AG04450 (cell line): ENCODE data around the gene ABTB1. TPM values are rescaled to one million over a fixed set of nuclear protein-coding genes. Genes with fewer than 3 reads are reported as not detected.

ENCODE experiments used
- CTCF ChIA-PET: fragments of 300-600, 350-600 bp; formaldehyde crosslinking; extraction: SDS; loops from one replicate; lab custom pipeline; 2022; ENCODE audit warnings: antibody characterized with exemption, inconsistent platforms; lab: Charles Lee
- POLR2A ChIA-PET: fragments of 350-600 bp; formaldehyde crosslinking; extraction: SDS; loops from one replicate; lab custom pipeline; 2021; ENCODE audit warnings: antibody characterized with exemption, inconsistent platforms; lab: Yijun Ruan, JAX
- DNase-seq: peaks from one replicate; pipeline ENCODE4 v3.0.0-alpha.2; 2011; ENCODE audit warnings: low read depth, low spot score
- H3K27ac ChIP-seq: one replicate; pipeline ENCODE4 v1.5.1; 2012; ENCODE audit warnings: low read depth, low read length, control low read depth
- H3K27me3 ChIP-seq: one replicate; pipeline ENCODE4 v1.6.0; 2012; ENCODE audit warnings: low read length; ENCODE audit not compliant: control insufficient read depth, insufficient read depth
- H3K4me3 ChIP-seq: 2 replicates; pipeline ENCODE4 v1.5.1; 2011; ENCODE audit warnings: mild to moderate bottlenecking, low read depth, low read length, control low read depth
- H3K9me3 ChIP-seq: 2 replicates; pipeline ENCODE4 v1.5.1; 2012; ENCODE audit warnings: low read length; ENCODE audit not compliant: control insufficient read depth, insufficient read depth
- CTCF ChIP-seq: IDR thresholded peaks from 2 replicates; pipeline ENCODE4 v1.5.1; 2011; ENCODE audit warnings: low read depth, low read length, control low read depth, inconsistent platforms
- polyA plus RNA-seq: library from polyadenylated mRNA; depleted of rRNA; stranded (reverse); fragments of >200 nt; gene quantifications from 2 replicates; pipeline ENCODE4 v1.2.3, GENCODE V29; 2011

The ABTB1 gene
- polyA plus RNA-seq, 1 experiment = 15.5 TPM

DNA sequence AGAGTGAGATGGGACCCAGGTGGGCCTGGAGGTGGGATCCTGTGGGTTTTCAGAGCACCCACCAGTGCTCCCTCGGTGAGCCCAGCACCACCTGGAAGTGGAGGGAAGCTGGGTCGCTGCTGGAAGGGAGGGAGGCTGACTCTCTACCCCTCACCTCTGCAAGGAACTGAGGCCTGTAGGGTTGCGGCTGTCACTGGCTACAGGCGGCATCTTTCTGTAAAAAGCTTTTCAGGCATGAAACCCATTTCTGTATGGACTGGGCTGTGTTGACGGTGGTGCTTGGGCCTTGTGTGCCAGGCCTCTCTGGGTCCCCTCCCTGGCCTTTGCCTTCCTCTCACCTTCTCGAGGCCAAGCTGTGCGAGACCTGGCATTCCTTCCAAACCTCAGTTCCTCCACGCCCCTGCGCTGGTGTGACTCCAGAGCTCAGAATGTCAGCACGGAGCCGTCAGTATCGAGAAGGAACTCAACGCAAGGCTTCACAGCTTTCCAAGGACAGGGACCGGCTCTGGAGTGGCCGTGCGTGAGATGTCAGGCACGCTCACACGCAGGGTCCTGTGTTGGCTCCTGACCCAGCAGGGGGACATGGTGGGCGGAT lies 16.6 kb downstream of the ABTB1 start:
- ChIA-PET POLR2A (interaction anchor here (0.6 to 1.9 kb wide), 3 partner anchors 8 to 114 kb away, joined by 4 to 11 read pairs (median 8); no protein-coding TSS in a partner anchor), CTCF (interaction anchor here (0.6 to 2.6 kb wide), 8 partner anchors 10 to 282 kb away, joined by 3 to 8 read pairs (median 4); no protein-coding TSS in a partner anchor)
- no peak overlapping the region for H3K4me3 ChIP-seq
- no peak for DNase-seq
- H3K27ac ChIP-seq = peak overlapping the region; percentile 93
- H3K27me3 ChIP-seq = no peaks in the 10 kb centered on the region
- no peaks in the 10 kb centered on the region; the same call in 1 of the 2 replicates for H3K9me3 ChIP-seq
- no peak for TF ChIP-seq CTCF

- H3K27ac ChIP-seq = peak overlapping the region; percentile 93
- no peak overlapping the region for H3K4me3 ChIP-seq
- no peaks in the 10 kb centered on the region; the same call in 1 of the 2 replicates for H3K9me3 ChIP-seq
- no peak for TF ChIP-seq CTCF
- no peaks in the 10 kb centered on the region for H3K27me3 ChIP-seq
- DNase-seq = no peak
- CTCF ChIA-PET = interaction anchor here (1.0 to 2.6 kb wide), 8 partner anchors 10 to 365 kb away, joined by 3 to 8 read pairs (median 5); no protein-coding TSS in a partner anchor
- POLR2A ChIA-PET = interaction anchor here (0.6 to 1.9 kb wide), 3 partner anchors 9 to 115 kb away, joined by 4 to 11 read pairs (median 8); no protein-coding TSS in a partner anchor
These were observed 17.4 kb downstream of the ABTB1 start for GRCh38 chr3:127690106-127690505.

- Histone ChIP-seq H3K27ac (peak overlapping the region; percentile 93), H3K27me3 (no peaks in the 10 kb centered on the region), H3K4me3 (no peak overlapping the region), H3K9me3 (no peaks in the 10 kb centered on the region; the same call in 1 of the 2 replicates)
- ChIA-PET POLR2A (interaction anchor here (1.0 to 1.9 kb wide), 2 partner anchors 10 to 100 kb away, joined by 3 to 8 read pairs; no protein-coding TSS in a partner anchor), CTCF (interaction anchor here (0.6 to 2.6 kb wide), 12 partner anchors 13 to 364 kb away, joined by 3 to 13 read pairs (median 5); partner anchors contain the start of gene MGLL)
- TF ChIP-seq CTCF = peak; percentile 77
- no peak for DNase-seq
These were observed 18.2 kb downstream of the ABTB1 start for GRCh38 chr3:127690823-127691452.

DNA sequence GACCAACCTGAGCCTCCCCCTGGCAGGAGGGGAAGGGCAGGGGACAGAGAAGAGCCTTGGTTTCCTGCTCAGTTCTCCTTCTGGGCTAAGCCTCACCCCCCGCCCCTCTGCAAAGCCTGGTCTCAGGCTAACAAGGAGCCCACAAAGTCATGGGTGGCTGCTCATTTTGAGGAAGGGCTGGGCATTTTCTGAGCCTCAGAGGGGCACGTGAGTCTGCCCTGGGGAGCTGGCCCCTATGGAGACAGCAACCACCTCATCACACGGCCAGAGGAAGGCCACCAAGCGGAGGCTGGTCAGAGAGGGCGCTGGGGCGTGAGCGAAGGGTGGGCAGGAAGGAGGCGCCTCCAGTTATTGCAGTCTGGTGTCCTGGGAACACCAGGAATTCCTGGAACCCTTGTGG lies 18.7 kb downstream of the ABTB1 start:
- peak overlapping the region; percentile 31 for H3K27ac ChIP-seq
- CTCF ChIA-PET = interaction anchor here (0.6 to 2.6 kb wide), 11 partner anchors 14 to 364 kb away, joined by 3 to 13 read pairs (median 6); partner anchors contain the start of gene MGLL
- no peaks in the 10 kb centered on the region for H3K27me3 ChIP-seq
- no peak overlapping the region for H3K4me3 ChIP-seq
- H3K9me3 ChIP-seq = no peaks in the 10 kb centered on the region; the same call in 1 of the 2 replicates
- no peak for DNase-seq
- POLR2A ChIA-PET = interaction anchor here (1.0 to 1.9 kb wide), 2 partner anchors 10 to 100 kb away, joined by 3 to 8 read pairs; no protein-coding TSS in a partner anchor
- no peak for TF ChIP-seq CTCF
